NCI-H226 (cell line): ENCODE results near the gene VEGFB.
A peak's percentile ranks its signal among the peaks of the same experiment; 100 is the strongest.

ENCODE experiments used
- DNase-seq: peaks from one replicate; pipeline ENCODE4 v3.0.0-alpha.2; 2015

The VEGFB gene

DNA sequence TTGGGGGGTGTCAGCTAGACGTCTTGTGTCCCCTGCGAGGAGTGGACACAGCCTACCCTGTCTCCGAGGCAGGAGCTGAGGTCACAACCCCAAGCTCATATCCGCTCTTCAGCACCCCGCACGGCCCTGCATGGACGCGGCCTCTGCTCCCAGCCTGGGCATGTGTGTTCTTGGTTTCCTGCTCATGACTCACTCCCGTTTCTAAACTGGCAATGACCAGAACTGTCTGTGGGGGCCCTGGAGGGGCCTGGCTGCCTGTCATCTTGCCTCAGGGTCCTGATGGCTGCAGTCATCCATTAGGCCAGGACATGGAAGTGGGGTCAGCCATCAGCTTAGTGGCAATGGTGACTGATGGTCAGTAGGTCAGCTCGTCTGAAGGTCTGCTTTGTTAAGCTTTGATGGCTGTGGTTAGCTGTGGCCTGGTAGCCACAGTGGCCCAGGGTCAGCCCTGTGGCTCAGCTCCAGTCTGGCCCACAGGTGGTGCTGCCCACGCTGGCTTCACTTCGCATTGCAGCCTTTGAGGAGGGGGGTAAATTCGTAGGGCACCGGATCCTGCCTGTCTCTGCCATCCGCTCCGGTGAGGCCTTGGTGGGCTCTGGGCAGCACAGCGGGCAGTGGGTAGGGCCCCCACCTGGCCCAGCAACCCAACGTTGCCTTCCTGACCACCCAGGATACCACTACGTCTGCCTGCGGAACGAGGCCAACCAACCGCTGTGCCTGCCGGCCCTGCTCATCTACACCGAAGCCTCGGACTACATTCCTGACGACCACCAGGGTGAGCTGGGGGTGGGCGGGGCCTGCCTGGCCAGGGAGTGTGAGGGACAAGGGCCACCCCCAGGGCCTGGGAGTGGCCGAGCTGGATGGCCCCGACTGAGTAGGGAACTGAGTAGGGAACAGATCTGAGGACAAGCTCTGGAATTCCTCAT is 28.9 kb downstream of the VEGFB start:
- DNase-seq: peak; percentile 33

DNA sequence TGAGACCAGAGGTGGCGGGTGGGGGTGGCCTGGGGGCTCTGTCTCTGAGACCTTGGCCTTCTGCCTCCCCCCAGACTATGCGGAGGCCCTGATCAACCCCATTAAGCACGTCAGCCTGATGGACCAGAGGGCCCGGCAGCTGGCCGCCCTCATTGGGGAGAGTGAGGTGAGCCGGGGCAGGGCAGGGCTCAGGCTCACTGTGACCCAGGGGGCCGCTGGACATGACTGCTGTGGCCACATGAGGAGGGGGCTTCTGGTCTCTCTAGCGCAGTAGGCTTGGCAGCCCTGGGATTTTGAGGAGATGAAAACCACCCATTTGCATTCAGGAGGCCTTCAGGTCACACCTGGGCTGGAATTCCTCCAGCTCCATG is 29.5 kb downstream of the VEGFB start:
- no peak for DNase-seq

DNA sequence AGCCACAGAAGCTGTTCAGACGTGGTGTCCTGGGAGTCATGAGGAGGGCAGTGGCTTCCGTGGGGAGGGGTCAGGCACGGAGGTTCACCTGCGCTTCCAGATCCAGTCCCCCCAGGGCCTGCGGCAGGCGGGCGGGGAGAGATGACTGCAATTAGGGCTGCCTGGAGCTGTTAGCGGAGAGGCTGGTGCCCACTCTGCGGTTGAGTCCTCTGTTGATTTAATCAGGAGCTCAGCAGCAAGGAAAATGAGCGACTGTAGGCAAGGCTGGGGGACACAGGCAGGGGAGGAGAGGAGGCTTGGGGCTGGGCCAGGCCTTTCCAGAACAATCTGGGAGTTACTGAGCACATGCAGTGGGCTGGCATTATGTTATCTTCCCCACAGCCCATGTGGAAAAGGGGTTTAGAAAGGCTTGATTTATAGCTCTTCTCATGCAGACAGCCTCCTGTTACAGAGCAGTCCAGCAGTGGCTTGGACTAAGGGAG is 30.0 kb downstream of the VEGFB start:
- DNase-seq: no peak

DNA sequence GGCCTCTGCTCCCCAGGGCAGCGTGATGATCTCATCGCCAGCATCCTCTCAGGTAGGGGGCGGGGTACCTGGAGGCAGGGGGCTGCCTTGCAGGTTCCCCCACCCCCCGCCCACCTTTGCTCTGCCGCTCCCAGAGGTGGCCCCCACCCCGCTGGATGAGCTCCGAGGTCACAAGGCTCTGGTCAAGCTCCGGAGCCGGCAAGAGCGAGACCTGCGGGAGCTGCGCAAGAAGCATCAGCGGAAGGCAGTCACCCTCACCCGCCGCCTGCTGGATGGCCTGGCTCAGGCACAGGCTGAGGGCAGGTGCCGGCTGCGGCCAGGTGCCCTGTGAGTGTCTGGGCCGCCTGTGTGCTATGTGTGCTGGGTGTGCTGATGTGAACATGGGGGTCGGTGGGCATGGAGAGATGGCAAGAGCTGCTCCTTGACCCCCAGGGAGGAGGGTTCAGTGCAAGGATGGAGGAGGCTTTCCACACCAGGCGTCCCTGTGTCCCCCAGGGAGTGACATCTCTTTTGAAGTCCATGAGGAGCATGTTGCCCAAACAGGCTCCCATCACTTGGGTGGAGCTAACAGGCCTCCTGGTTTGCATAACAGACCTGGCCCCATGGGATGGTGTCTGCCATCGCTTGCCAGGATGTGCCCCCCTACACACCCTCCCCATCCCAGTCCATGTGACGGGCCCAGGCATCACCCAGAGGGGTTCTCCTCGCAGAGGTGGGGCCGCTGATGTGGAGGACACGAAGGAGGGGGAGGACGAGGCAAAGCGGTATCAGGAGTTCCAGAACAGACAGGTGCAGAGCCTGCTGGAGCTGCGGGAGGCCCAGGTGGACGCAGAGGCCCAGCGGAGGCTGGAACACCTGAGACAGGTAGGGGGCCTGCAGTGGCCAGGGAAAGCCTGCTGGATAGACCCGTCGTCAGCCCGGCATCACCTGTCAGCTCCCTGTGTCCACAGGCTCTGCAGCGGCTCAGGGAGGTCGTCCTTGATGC is 31.1 kb downstream of the VEGFB start:
- no peak for DNase-seq

DNA sequence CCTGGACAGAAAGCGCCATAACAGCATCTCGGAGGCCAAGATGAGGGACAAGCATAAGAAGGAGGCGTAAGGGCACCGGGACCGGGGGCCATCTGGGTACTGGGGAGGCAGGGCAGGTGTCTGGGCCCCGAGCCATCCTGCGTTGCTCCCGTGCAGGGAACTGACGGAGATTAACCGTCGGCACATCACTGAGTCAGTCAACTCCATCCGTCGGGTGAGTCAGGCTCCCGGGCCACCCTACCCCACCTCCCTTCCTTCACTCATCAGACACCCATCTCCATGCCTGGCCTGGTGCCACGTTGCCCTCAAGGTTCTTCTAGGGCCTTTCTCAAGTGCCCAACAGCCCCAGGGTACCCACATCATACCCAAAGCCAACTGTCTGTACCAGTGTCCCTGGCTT is 32.0 kb downstream of the VEGFB start:
- peak; percentile 45 for DNase-seq

DNA sequence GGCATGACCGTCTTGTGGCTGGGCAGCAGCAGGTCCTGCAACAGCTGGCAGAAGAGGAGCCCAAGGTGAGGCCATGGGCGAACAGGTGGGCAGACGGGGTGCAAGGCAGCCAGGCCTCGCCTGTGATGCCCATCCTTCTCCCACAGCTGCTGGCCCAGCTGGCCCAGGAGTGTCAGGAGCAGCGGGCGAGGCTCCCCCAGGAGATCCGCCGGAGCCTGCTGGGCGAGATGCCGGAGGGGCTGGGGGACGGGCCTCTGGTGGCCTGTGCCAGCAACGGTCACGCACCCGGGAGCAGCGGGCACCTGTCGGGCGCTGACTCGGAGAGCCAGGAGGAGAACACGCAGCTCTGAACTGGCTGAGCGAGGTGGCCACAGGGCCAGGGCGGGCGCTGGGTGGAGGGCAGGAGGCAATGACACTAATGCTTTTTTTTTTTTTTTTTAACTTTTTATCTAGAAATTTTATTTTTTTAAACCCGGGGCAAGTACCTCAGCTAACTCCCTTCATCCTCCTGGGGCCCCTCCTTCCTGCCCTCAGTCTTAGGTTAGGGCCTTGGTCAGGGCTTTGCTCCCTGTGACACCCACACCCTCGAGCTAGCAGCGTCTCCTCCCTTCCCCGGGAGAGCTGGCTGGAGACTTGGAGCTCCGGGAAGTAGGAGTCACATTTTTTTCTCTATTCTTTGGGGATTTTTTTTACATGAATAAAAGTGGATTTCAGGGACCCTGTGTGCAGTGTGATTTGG is 33.0 kb downstream of the VEGFB start:
- DNase-seq: no peak

DNA sequence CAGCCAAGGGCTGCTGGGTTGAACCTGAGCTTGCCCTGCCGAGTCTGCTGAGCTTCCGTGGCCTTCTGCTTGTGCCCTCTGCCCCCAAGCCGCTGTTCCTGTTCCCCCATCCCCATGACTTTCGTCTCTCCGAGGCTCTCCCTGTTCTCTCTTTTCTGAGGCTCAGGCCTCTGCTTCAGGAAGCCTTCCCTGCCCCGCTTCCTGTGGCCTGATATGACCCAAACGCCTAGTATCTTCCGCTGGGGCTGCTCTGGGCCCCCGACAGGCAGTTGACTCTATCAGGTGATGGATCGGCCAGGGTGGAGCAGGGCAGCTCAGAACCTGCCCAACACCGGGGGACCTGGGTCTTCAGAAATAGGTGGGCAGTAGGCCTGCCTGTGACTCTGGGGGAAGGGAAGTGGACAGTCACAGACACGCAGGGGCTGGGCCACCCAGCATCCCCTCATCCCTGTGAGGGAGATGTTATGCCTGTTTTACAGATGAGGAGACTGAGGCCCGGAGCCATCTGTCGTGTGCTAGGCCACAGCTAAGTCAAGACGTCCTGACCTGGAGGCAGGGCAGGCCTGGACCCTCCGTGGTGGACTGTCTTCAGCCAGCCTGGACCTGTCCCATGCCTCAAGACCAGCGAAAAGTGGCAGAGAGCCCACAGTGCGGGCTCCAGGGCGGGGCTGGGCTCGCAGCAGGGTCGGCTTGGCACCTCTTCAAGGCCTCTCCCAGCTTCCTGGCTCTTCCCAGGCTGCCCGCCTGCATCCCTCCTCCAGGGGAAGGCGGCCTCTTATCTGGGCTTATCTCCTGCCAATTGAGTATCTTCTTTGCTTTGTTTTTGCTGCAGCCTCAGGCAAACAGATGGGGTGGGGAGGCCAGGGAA is 33.9 kb downstream of the VEGFB start:
- peak; percentile 95 for DNase-seq

DNA sequence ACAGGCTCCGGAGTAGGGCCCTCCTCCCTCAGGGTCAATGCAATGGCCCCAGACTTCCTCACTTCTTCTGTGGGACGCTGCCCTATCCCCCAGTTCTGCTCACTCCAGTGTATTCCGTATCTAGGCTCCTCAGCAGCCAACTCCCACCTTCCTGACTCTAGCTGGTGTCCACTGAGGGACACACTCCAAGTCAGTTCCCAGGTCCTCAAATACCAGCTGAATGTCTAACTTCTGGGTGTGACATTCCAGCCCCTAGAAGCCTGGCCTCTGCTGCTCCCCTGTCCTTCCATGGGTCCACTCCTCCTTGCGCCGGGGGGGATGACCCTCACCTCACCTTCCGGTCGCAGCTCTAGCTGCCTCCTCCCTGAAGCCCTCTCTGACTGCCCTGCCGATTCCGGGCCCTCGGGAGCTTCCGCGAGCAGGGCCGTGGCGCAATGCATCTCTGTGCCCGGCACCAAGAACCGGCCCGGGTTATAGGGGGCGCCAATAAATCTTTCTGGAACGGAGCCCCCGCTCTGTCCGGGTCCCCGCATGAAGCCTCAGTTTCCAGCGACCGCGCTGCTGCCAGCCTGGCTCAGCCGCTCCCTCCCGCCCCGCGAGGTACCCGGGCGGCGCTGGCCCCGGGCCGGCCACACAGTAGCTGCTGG is 34.6 kb downstream of the VEGFB start:
- DNase-seq: peak; percentile 77

DNA sequence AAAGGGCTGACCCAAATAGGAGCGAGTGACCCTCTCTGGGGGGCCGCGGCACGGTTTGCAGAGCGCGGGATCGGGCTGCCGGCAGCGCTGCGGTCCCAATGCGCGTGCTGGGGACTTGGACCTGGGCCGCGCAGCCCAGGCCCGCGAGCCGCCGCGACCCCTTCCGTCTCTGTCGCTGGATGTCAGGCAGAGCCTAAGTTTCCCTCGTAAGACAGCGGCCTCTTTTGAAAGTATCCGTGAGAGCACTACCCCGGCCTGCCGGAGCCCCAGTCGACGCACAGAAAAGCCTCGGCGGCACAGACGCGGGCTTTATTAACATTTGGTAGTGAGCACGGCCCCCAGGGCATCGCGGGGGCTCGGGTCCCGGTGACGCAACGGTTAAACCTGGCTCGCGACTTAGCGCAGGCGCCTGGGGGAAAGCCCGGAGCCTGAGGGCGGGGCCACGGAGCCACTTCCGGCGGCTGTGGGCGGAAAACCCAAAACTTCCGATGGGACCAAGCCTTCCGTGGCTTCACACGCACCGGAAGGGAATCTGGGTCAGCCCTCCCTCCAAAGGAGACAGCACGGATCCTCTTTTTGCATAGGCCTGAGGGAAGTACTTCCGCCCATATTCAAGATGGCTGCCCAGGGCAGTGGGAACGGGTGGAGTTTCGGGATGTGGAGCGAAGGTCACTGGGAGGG is 35.3 kb downstream of the VEGFB start:
- DNase-seq: peak; percentile 100

DNA sequence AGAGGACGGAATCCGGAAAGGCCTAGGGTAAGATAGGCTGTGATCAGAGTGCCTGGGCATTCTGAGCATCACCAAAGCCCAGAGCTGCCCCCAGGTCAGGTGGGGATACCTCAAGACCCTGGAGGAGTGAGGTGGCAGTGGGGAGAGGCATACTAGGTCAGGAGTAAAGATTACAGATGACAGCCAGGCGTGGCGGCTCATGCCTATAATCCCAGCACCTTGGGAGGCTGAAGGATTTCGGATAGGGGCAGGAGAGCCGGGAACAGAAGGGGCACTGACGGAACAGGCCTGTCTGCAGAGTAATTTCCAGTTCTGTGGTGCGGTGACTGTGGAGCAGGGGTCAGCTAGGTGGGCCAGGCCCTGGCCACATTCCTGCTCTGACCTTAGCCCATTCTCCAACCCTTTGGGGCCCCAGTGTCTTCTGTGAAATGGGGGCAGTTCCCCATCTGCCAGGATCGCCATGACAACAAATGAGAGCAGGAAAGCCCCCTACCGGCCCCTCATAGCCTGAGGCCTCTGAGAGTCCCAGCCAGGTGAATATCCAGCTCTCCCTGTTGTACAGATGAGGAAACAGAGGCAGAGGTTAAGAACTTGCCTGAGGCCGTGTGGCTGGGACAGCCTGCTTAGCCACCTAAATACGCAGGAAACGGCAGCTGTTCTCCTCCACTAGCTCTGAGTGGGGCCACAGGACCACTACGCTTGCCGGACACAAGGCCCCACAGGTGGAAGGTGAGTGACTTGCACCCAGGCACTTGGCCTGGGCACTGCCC is 40.8 kb downstream of the VEGFB start:
- no peak for DNase-seq

DNA sequence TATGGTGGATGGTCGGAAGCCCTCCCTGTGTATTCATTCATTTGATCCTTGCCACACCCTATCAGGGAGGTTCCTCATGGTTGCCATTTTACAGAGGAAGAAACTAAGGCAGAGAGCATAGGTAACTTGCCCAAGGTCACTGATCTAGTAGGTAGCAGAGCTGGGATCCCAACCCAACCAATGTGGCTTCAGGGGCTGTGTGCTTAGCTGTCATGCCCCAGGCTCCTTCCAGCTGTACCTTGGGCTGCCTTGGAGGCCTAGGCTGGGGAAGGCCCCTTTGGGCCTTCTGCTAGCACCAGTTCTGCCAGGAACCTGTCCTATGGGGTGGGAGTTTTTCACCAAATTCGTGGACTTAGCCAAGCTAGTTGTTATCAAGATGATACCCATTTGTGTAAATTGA is 41.5 kb downstream of the VEGFB start:
- DNase-seq: no peak

DNA sequence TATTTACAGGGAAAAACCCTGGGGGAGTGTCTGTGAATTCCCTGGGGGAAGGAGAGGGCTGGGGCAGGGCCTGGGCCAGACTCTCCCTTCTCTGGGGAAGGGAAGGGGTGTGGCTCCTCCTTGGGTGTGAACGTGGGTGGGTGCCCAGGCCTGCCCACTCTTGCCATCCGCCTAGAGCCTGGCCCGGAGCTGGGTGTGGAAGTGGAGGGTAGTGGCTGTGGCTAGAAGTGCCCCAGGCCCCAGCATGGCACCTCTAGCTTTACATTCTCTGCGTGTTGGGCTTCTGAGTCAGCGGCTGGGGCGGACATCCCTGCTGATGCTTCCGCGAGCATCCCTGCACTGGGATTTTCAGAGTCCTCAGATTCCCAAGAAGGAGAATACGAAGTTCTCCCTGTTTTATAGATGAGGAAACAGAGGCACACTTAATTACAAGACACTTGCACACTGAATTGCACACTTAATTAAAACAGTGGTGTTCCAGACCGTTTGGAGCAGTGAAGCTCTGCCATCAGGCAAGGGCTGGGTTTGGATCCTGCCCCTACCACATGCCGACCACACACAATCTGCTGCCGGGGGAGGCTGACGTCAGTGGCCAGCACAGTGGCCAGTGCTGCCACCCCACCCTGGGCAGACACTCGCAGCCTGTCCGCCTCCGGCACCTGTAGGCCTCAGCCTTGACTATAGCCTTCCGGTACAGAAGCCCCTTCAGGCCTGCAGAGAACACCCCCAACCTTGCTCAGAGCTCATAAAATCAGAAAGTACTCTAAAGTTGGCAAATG is 42.5 kb downstream of the VEGFB start:
- DNase-seq: peak; percentile 99

DNA sequence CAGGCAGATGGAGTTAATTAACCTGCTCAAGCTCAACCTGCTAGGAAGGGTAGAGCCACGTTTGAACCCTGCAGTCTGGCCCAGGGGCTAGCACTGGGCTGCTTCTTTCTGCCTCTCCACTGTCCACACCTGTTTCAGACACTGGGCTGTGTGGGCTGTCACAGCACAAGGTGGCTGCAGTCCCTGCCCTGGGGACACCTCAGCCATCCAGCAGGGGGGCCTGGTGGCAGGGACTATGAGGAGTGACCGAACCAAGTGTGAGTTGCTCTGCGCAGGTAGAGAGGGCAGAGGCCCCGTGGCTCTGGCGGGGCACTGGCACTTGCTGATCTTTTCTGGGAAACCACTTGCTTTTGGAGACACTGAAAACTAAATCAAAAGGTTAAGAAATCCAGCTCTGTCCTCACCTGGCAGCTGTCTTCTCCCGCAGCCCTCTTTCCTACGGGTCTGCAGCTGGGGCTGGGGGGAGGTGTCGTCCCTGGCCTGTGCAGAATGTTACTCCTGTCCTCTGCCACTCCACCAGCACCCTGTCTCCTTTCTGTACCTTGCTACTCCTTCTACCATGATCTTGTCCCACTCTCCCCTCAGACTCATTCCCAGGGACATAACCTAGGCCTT is 44.3 kb downstream of the VEGFB start:
- DNase-seq: no peak

DNA sequence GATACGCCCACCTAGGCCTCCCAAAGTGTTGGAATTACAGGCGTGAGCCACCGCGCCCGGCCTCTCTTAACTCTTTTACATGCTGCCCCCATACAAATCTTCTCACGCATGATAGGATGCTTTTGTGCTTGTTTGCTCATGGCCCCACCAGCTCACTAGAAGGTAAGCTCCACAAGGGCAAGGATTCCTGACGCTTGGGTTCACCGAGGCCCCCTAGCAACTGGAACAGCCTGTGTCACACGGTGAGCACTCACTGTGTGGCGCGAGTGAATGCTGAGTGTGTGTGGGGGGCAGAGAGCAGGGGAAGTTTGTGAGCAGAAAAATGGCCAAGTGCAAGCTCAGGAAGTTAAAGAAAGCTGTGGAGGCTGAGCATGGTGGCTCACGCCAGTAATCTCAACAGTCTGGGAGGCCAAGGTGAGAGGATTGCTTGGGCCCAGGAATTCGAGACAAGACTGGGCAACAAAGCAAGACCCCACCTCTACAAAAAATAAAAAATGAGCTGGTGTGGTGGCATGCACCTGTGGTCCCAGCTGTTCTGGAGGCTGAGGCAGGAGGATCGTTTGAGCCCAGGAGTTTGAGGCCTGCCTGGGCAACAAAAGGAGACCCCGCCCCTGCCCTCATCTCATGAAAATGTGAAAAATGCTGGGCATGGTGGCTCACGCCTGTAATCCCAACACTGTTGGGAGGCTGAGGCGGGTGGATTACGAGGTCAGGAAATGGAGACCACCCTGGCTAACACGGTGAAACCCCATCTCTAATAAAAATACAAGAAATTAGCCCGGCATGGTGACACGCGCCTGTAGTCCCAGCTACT is 47.8 kb downstream of the VEGFB start:
- DNase-seq: no peak

DNA sequence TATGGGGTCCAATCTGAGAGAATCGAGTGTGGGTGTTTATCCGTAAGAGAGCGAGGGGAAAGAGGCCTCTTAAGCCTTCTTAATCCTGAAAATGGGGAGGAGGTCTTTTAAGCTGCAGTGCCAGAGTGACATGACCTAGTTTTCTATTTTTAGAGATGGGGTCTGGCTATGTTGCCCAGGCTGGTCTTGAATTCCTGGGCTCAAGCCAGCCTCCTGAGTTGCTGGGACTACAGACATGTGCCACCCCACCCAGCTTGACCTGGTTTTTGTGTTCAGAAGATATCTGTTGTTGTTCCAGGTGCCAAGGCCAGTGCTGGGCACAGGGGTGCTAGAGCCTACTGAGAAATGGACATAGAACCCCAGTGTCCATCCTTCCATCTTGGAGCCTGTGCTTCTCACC is 48.7 kb downstream of the VEGFB start:
- DNase-seq: no peak

DNA sequence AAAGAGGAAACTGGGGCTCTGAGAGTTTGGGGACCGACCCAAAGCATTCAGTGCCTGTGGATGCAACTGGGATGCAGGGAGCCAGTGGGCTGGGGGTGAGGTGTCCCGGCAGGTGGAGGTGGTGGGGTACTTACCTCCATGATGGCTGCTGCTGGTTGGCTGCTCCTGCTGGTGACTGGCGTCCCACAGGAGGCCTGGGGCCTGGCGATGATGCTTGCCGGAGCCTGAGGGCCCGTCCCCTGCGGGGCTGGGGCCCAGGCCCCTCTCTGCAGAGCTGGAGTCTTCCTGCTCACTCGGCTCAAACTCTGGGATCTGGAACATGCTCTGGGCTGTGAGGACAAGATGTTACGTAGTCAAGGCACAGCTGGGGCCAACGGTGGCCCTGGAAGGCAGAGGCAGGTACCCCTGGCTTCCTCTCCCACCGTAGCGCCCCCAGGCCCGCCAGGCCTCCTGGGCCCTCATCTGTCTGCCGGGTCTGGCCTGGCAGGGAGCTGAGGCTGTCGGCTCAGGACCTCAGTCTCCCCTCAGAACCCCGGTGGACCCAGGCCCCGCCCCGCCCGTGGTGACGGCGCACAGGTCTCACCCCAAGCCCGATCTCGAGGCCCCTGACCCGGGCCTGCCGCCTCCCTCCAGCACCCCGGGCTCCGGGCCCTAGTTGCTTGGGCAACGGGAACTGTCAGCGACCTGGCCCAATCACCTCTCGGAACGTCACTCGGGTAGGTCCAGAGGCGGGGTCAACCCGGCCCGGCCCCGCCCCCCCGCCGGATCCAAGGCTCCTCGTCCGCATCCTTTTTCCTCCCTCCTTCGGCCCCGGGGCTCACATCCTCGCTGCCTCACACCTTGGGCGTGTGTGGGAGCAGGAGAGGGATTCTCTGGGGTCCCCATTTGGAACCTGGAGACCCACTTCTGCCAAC is 49.9 kb downstream of the VEGFB start, which contains the start of gene BAD:
BAD (minus strand) TSS at position 618 of the 914 bp plus-strand sequence; CDS start at position 321, 297 bp downstream.
- peak; percentile 89 for DNase-seq
